ENCODE results near the gene LGALS1. TPM values are rescaled to one million over a fixed set of nuclear protein-coding genes. Genes with fewer than 3 reads are reported as not detected.
"Not testable (repeated sequence)": the region's sequence is repeated elsewhere in the genome, so short reads cannot be mapped to it uniquely, and the experiment has no call there.

Gene LGALS1
- polyA plus RNA-seq, 1 of the 3 experiments (the other 2 are of a cell fraction): 12,045 TPM

DNA sequence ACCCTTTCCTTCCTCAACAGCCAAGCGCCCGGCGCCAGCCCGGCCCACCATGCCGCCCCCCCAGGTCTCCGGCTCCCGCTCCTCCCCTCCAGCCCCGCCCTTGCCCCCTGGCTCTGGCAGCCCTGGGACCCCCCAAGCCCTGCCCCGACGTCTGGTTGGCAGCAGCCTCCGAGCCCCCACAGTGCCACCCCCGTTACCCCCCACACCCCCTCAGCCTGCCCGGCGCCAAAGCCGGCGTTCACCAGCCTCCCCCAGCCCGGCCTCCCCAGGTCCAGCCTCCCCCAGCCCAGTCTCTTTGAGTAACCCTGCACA is 20.2 kb upstream of the LGALS1 start:
- no peak overlapping the region for H3K4me2 ChIP-seq
- H3K27ac ChIP-seq (ENCODE audit: low read depth in 2 of 2, low read length in 1 of 2): no peak overlapping the region
- no peak overlapping the region for H3K9ac ChIP-seq
- peaks cover 2 to 7% of the 10 kb centered on the region in 2 experiments for H3K36me3 ChIP-seq (replicated peaks in 1 of 2; ENCODE audit: control insufficient read depth in 1 of 2, insufficient read depth in 2 of 2, low read length in 1 of 2)
- CTCF ChIA-PET: interaction anchor here (3.5 to 44.3 kb wide), 2 partner anchors 21 to 26 kb away, joined by 11 to 898 read pairs; partner anchors contain the start of gene SH3BP1
- no peaks in the 10 kb centered on the region for H3K9me2 ChIP-seq
- TF ChIP-seq, protein P1, sequence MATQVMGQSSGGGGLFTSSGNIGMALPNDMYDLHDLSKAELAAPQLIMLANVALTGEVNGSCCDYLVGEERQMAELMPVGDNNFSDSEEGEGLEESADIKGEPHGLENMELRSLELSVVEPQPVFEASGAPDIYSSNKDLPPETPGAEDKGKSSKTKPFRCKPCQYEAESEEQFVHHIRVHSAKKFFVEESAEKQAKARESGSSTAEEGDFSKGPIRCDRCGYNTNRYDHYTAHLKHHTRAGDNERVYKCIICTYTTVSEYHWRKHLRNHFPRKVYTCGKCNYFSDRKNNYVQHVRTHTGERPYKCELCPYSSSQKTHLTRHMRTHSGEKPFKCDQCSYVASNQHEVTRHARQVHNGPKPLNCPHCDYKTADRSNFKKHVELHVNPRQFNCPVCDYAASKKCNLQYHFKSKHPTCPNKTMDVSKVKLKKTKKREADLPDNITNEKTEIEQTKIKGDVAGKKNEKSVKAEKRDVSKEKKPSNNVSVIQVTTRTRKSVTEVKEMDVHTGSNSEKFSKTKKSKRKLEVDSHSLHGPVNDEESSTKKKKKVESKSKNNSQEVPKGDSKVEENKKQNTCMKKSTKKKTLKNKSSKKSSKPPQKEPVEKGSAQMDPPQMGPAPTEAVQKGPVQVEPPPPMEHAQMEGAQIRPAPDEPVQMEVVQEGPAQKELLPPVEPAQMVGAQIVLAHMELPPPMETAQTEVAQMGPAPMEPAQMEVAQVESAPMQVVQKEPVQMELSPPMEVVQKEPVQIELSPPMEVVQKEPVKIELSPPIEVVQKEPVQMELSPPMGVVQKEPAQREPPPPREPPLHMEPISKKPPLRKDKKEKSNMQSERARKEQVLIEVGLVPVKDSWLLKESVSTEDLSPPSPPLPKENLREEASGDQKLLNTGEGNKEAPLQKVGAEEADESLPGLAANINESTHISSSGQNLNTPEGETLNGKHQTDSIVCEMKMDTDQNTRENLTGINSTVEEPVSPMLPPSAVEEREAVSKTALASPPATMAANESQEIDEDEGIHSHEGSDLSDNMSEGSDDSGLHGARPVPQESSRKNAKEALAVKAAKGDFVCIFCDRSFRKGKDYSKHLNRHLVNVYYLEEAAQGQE (IDR thresholded peaks at IDR 0.05; ENCODE audit: low read depth, low read length): no peak
- no peak for TF ChIP-seq FOSL2 (IDR thresholded peaks at IDR 0.05; ENCODE audit: borderline replicate concordance, low read depth)
- TF ChIP-seq, protein P2, sequence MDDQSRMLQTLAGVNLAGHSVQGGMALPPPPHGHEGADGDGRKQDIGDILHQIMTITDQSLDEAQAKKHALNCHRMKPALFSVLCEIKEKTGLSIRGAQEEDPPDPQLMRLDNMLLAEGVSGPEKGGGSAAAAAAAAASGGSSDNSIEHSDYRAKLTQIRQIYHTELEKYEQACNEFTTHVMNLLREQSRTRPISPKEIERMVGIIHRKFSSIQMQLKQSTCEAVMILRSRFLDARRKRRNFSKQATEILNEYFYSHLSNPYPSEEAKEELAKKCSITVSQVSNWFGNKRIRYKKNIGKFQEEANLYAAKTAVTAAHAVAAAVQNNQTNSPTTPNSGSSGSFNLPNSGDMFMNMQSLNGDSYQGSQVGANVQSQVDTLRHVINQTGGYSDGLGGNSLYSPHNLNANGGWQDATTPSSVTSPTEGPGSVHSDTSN (IDR thresholded peaks at IDR 0.05): no peak
- TF ChIP-seq, protein P3, sequence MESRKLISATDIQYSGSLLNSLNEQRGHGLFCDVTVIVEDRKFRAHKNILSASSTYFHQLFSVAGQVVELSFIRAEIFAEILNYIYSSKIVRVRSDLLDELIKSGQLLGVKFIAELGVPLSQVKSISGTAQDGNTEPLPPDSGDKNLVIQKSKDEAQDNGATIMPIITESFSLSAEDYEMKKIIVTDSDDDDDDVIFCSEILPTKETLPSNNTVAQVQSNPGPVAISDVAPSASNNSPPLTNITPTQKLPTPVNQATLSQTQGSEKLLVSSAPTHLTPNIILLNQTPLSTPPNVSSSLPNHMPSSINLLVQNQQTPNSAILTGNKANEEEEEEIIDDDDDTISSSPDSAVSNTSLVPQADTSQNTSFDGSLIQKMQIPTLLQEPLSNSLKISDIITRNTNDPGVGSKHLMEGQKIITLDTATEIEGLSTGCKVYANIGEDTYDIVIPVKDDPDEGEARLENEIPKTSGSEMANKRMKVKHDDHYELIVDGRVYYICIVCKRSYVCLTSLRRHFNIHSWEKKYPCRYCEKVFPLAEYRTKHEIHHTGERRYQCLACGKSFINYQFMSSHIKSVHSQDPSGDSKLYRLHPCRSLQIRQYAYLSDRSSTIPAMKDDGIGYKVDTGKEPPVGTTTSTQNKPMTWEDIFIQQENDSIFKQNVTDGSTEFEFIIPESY (IDR thresholded peaks at IDR 0.05; ENCODE audit: borderline replicate concordance, low read depth): no peak
- TF ChIP-seq RFX5 (IDR thresholded peaks at IDR 0.05; ENCODE audit: low read length): no peak
- no peak for TF ChIP-seq GATA2 (CRISPR knock-in tag; IDR thresholded peaks at IDR 0.05)
- no peak for TF ChIP-seq CHD2 (IDR thresholded peaks at IDR 0.05; ENCODE audit: low read length, partially characterized antibody)
- no peak for TF ChIP-seq RAD21 (IDR thresholded peaks at IDR 0.05; ENCODE audit: low read length)
- no peak for TF ChIP-seq NRF1 (IDR thresholded peaks at IDR 0.05; ENCODE audit: low read depth, low read length)
- TF ChIP-seq, protein P4, sequence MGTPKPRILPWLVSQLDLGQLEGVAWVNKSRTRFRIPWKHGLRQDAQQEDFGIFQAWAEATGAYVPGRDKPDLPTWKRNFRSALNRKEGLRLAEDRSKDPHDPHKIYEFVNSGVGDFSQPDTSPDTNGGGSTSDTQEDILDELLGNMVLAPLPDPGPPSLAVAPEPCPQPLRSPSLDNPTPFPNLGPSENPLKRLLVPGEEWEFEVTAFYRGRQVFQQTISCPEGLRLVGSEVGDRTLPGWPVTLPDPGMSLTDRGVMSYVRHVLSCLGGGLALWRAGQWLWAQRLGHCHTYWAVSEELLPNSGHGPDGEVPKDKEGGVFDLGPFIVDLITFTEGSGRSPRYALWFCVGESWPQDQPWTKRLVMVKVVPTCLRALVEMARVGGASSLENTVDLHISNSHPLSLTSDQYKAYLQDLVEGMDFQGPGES (IDR thresholded peaks at IDR 0.05; ENCODE audit: low read depth, low read length): no peak
- TF ChIP-seq, protein P5, sequence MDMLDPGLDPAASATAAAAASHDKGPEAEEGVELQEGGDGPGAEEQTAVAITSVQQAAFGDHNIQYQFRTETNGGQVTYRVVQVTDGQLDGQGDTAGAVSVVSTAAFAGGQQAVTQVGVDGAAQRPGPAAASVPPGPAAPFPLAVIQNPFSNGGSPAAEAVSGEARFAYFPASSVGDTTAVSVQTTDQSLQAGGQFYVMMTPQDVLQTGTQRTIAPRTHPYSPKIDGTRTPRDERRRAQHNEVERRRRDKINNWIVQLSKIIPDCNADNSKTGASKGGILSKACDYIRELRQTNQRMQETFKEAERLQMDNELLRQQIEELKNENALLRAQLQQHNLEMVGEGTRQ (IDR thresholded peaks at IDR 0.05; ENCODE audit: borderline replicate concordance, low read depth, low read length): no peak
- TF ChIP-seq POLR2AphosphoS5 (IDR thresholded peaks at IDR 0.05; ENCODE audit: low read depth, low read length): no peak
- no peak for TF ChIP-seq EP300 (IDR thresholded peaks at IDR 0.05; ENCODE audit: borderline replicate concordance in 1 of 2, low read depth in 1 of 2, low read length in 1 of 2)
- no peak for TF ChIP-seq RCOR1 (IDR thresholded peaks at IDR 0.05; ENCODE audit: low read length)
- TF ChIP-seq GABPA (IDR thresholded peaks at IDR 0.05; ENCODE audit: low read depth): no peak
- no peaks in the 10 kb centered on the region for H3K27me3 ChIP-seq (ENCODE audit: insufficient read depth)
- peaks cover 5 to 18% of the 10 kb centered on the region in 2 experiments; a peak in 2 of 4 replicates for H3K4me1 ChIP-seq (ENCODE audit: control insufficient read depth in 1 of 2, insufficient read depth in 2 of 2, low read depth in 1 of 2, low read length in 1 of 2)
- H3K9me3 ChIP-seq: no peaks in the 10 kb centered on the region
- no peak for DNase-seq
- WGBS (ENCODE audit: low lambda C conversion rate): 85% methylated on average over 13 of the region's 17 CpGs
- peaks cover 9% of the 10 kb centered on the region; the same call in 1 of the 2 replicates for H4K20me1 ChIP-seq (ENCODE audit: insufficient read depth)
- no peak overlapping the region for H3K4me3 ChIP-seq (ENCODE audit: low read depth in 2 of 2, low read length in 1 of 2)
- H2AFZ ChIP-seq (ENCODE audit: low read depth): no peak overlapping the region
- peaks cover 12% of the 10 kb centered on the region for H3K79me2 ChIP-seq (ENCODE audit: insufficient read depth)
- H3F3A ChIP-seq (replicated peaks; ENCODE audit: insufficient read depth): peaks cover 10% of the 10 kb centered on the region
- POLR2A ChIA-PET: no interaction called here

DNA sequence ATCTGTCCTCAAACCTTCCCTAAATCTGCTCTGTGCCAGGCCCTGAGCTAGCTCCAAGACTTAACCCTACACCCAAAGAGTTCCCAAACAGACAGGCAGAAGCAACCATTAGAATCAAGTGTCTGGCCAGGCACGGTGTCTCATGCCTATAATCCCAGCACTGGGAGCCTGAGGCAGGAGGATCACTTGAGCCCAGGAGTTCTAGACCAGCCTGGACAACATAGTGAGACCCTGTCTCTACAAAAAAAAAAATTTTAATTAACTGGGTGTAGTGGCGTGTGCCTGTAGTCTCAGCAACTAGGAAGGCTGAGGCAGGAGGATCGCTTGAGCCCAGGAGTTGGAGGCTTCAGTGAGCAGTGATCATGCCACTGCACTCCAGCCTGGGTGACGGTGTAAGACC is 18.9 kb upstream of the LGALS1 start:
- POLR2A ChIA-PET: interaction anchor here (0.9 kb wide), 1 partner anchor 13 kb away, joined by 3 read pairs; no protein-coding TSS in a partner anchor

More for the DNA sequence above, 18.9 kb upstream of the LGALS1 start:
- not testable (repeated sequence) for H3K9me3 ChIP-seq; H3K4me2 ChIP-seq; H3K4me3 ChIP-seq (ENCODE audit: low read depth in 2 of 2, low read length in 1 of 2); DNase-seq; H3K9me2 ChIP-seq; H2AFZ ChIP-seq (ENCODE audit: low read depth); H3K36me3 ChIP-seq (replicated peaks in 1 of 2; ENCODE audit: control insufficient read depth in 1 of 2, insufficient read depth in 2 of 2, low read length in 1 of 2); H3K9ac ChIP-seq; H3K27me3 ChIP-seq (ENCODE audit: insufficient read depth); H3K27ac ChIP-seq (ENCODE audit: low read depth in 2 of 2, low read length in 1 of 2)
- CTCF ChIA-PET: interaction anchor here (1.4 to 44.3 kb wide), 4 partner anchors 23 to 79 kb away, joined by 5 to 898 read pairs (median 67); partner anchors contain the start of genes NOL12 and SH3BP1
- Histone ChIP-seq H3F3A (replicated peaks; ENCODE audit: insufficient read depth) (peaks cover 18% of the 10 kb centered on the region), H3K4me1 (ENCODE audit: control insufficient read depth in 1 of 2, insufficient read depth in 2 of 2, low read depth in 1 of 2, low read length in 1 of 2) (peaks cover 18 to 32% of the 10 kb centered on the region in 2 experiments; a peak in 3 of 4 replicates), H4K20me1 (ENCODE audit: insufficient read depth) (peaks cover 18% of the 10 kb centered on the region; the same call in 1 of the 2 replicates), H3K79me2 (ENCODE audit: insufficient read depth) (peaks cover 24% of the 10 kb centered on the region)
- WGBS (ENCODE audit: low lambda C conversion rate): 96% methylated on average over 4 of the region's 4 CpGs
